Esophagus squamous epithelium (tissue), 4 donors: Measurements from ENCODE around the gene SCARB2.

Experiments used
- POLR2A ChIP-seq, 4 donors: fragments of 450-650 bp; IDR thresholded peaks; one replicate each; pipeline ENCODE4 v1.6.1; 2017; ENCODE audit warnings: antibody characterized with exemption in 4 of 4, mild to moderate bottlenecking in 4 of 4, moderate library complexity in 3 of 4
- TF ChIP-seq, protein P1 (sequence below), 6 experiments: fragments of 450-650 bp in 4 of 6; fragments of 200-600 bp in 2 of 6; sonication (generic) in 2 of 6; IDR thresholded peaks; one replicate each; pipeline ENCODE4 v1.5.1; 2016 to 2019; ENCODE audit warnings: antibody characterized with exemption in 6 of 6, mild to moderate bottlenecking in 4 of 6, moderate library complexity in 4 of 6

DNA sequence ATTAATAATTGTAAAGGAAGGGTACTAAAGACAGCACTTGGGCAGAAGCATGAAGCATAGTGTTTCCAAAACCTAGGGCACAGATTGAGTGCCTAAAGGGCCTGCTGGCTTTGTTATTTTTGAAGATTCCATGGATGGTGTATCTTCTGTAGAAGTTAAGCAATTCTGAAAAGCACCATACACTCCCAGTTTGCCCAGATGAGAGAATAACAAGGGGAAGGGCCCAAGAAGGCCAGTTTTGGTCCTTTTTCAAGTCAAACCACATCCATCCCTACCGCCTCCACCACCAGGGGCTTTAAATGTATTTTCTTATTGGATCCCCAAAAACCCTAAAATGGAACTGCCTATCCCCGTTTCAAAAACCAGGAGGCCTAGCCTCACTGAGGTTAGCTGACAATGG lies 17.2 kb downstream of the SCARB2 start:
- TF ChIP-seq, protein P1, sequence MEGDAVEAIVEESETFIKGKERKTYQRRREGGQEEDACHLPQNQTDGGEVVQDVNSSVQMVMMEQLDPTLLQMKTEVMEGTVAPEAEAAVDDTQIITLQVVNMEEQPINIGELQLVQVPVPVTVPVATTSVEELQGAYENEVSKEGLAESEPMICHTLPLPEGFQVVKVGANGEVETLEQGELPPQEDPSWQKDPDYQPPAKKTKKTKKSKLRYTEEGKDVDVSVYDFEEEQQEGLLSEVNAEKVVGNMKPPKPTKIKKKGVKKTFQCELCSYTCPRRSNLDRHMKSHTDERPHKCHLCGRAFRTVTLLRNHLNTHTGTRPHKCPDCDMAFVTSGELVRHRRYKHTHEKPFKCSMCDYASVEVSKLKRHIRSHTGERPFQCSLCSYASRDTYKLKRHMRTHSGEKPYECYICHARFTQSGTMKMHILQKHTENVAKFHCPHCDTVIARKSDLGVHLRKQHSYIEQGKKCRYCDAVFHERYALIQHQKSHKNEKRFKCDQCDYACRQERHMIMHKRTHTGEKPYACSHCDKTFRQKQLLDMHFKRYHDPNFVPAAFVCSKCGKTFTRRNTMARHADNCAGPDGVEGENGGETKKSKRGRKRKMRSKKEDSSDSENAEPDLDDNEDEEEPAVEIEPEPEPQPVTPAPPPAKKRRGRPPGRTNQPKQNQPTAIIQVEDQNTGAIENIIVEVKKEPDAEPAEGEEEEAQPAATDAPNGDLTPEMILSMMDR (IDR thresholded peaks at IDR 0.05), result no peak
- TF ChIP-seq POLR2A (IDR thresholded peaks at IDR 0.05), result no peak
